ENCODE data around the gene LIPC.

DNA sequence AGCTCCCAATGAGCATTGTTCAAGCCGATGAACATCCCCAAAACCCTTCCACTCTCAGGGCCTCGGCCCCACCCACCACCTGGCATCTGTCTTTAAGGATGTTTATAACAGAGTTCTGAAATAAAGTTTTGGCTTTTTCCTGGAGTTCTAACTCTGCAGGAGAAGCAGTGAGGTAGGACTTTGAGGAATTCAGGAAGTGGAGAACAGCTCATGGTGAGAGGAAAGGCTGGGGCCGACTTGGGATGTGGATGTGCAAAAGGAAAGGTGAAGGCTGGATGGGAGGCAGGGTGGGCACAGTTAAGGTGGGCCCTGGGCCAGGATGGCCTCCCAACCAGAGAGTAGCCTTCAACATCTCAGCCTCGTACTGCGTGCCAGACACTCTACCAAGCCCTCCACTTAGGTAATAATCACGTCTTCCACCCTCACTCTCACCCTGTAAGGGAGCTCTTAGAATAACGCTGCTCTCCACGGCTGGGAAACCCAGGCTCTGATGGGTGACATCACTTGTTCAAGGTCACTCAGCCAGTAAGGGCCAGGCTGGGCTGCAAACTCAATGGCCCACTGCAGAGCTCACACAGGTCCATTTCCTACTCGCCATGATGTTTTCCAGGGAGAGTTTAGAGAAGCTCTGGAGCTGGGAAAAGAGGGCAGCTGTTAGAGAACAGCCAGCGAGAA is 28.5 kb downstream of the LIPC start:
- TF ChIP-seq POLR2AphosphoS5 (IDR thresholded peaks at IDR 0.05; ENCODE audit: insufficient read depth, low read depth, low read length) (no peak), POLR2A (IDR thresholded peaks at IDR 0.05; ENCODE audit: low read depth, low read length) (no peak), EZH2 (IDR thresholded peaks at IDR 0.05; ENCODE audit: borderline replicate concordance, low read depth, low read length, severe bottlenecking) (no peak), JUN (IDR thresholded peaks at IDR 0.05; ENCODE audit: borderline replicate concordance, insufficient read depth, insufficient read length, low read depth) (no peak), MYC (IDR thresholded peaks at IDR 0.05; ENCODE audit: low read depth, low read length) (no peak), FOS (IDR thresholded peaks at IDR 0.05; ENCODE audit: borderline replicate concordance, insufficient read depth, low read length) (no peak)
- TF ChIP-seq, protein P1, sequence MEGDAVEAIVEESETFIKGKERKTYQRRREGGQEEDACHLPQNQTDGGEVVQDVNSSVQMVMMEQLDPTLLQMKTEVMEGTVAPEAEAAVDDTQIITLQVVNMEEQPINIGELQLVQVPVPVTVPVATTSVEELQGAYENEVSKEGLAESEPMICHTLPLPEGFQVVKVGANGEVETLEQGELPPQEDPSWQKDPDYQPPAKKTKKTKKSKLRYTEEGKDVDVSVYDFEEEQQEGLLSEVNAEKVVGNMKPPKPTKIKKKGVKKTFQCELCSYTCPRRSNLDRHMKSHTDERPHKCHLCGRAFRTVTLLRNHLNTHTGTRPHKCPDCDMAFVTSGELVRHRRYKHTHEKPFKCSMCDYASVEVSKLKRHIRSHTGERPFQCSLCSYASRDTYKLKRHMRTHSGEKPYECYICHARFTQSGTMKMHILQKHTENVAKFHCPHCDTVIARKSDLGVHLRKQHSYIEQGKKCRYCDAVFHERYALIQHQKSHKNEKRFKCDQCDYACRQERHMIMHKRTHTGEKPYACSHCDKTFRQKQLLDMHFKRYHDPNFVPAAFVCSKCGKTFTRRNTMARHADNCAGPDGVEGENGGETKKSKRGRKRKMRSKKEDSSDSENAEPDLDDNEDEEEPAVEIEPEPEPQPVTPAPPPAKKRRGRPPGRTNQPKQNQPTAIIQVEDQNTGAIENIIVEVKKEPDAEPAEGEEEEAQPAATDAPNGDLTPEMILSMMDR (IDR thresholded peaks at IDR 0.05; ENCODE audit: extremely low read depth in 1 of 2, insufficient read depth in 1 of 2, low read depth in 1 of 2, low read length in 2 of 2): no peak
- TF ChIP-seq, protein P2, sequence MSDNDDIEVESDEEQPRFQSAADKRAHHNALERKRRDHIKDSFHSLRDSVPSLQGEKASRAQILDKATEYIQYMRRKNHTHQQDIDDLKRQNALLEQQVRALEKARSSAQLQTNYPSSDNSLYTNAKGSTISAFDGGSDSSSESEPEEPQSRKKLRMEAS (IDR thresholded peaks at IDR 0.05; ENCODE audit: insufficient read depth, insufficient read length): no peak

All from endothelial cell of umbilical vein (primary cell).